Ecto neural progenitor cell (in vitro differentiated cells): ENCODE data around the gene UVSSA.
"Not testable (repeated sequence)": the region's sequence is repeated elsewhere in the genome, so short reads cannot be mapped to it uniquely, and the experiment has no call there.

Experiments used
- DNase-seq: peaks from one replicate; pipeline ENCODE4 v3.0.0-alpha.2; 2018; ENCODE audit warnings: low spot score

Gene UVSSA

DNA sequence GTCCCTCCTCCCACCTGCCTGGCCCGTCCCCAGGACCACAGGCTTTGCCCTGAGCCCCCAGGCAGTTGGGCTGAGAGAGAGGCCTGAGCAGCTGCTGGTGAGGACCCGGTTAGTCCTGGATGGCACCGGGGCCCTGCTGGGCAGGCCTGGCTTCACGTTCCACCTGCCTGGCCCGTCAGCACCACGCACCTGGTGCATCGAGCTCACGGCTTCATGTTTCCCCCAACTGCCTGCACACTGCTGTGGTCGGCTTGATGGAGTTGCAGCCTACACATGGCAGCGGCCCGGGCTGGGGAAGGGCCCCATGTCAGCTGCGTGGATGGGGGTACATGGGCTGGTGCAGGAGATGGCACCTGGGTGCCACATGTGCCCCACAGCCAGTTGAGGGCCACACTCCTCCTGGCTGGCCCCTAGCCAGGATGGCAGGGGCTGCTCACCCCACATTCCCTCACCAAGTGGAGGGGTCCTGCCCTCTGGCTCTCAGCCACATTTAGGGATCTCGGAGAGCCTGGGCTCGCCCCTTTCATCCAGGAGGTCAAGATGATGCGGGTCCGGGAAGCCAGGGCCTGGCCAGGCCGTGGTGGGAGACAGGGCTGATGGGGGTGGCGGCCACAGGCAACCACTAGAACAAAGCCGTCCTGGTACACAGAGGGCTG, 30.7 kb downstream of the UVSSA start:
- DNase-seq: no peak

DNA sequence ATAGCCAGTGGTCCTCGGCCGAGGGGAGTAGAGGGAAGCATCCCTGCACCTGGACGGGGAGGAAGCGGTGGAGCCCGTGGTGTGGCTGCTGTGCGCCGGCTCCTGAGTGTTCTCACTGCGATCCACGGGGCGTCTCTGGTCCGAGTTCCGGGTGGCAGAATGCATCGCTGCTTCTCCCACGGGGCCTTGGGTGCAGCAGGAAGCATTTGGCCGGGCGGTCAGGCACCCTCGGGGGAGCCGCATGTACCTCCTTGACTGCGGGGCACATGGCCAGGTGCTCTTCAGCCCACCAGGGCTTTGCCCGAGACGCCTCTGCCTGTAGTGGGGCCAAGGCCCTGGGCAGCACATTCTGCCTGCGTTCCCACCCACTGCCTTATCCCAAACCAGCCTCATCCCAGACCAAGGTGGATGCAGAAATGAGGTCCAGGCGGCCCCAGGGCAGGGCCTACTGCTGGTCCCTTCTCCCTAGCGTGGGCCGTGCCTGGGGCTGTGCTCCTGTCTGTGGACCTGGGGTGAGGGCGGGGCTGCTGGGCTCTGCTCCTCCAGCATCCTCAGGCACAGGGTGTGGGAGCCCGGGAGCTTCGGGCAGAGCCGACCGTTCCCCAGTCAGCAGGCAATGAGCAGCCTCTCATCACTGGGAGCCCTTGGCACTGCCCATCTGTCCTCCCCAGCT, 31.7 kb downstream of the UVSSA start:
- no peak for DNase-seq

DNA sequence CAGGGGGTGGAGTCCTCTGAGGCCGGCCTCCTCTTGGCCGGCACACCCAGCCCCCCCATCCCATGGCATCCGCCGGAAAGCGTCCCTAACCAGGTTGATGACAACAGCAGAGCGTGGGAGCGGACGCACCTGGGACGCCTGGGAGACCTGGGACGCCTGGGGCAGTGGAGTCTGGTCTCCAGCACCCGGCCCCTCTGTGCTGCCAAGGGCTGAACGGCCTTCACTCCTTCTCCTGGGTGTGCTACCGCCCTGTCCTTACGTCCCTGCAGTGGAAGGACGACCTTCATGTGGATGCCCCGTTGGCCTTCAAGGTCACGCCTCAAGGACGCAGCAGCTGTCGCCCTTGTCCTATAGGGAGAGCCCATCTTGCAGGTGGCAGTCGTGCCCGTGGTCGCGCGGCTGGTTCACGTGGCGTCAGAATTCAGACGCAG, 32.4 kb downstream of the UVSSA start:
- DNase-seq: no peak

DNA sequence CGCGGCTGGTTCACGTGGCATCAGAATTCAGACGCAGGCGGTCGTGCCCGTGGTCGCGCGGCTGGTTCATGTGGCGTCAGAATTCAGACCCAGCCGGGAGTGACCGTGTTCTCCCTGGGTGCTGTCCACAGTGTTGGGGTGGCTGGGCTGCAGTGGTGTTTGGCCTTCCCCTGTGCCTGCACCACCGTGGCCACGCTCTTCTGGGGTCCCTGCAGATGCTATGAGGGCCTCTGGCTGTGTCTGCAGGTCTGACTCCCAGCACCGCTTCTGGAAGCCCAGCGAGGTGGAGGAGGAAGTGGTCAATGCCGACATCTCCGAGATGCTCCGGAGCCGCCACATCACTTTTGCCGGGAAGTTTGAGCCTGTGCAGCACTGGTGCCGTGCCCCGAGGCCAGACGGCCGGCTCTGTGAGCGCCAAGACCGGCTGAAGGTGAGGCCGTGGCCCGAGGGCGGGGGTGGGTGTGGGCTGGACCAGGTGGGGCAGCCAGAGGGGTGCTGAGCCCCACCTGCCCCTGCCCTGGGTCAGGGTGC, 32.9 kb downstream of the UVSSA start:
- no peak for DNase-seq

DNA sequence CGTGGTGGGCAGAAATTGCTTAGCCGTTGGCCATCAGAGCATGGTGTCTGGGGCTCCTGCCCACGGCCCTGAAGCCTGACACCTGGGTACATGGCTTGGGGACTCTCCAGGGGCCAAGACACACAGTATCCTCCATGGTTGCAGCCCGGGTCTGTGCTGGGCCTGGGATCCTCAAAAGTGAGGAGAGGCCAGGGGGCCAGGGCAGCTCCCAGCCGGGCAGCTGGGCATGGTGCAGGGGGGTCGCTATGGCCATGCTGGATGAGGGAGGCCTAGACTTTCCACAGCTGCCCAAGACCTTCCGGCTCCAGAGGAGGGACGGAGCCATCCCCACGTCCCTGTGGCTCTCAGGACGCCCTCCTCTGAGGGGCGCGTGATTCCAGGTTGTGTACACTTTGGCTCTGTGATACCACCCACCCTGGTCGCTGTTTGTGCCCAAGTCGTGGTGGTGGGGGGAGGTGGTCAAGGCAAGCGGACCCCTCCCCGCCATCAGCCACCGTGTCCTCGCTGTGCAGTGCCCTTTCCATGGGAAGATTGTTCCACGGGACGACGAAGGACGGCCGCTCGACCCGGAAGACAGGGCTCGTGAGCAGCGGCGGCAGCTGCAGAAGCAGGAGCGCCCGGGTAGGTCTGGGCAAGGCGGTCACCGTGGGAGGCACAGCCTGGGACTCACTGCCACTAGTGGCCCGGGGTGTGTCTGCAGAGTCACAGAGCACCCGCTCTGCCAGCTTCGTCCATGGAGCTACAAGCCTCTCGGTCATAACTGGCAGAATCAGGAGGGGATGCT, 33.6 kb downstream of the UVSSA start:
- DNase-seq: no peak

DNA sequence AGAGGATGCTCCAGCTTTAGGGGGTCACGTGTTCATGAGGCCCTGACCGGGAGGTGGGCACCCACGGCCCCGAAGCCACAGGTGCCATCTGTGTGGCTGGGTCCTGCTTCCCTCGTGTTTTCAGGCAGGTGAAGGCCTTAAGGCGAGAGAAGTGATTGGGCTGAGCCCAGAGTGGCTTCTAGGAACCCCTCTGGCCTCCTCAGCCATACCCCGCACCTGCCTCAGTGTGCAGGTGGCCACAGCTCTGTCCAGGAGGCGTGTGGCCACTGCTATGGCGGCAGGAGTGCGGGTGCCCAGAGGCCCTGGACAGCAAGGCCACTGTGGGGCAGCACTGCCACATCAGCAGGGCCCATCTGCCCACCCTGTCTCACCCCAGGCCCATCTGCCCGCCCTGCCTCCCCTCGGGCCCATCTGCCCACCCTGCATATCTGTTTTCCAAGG, 34.2 kb downstream of the UVSSA start:
- DNase-seq: no peak

DNA sequence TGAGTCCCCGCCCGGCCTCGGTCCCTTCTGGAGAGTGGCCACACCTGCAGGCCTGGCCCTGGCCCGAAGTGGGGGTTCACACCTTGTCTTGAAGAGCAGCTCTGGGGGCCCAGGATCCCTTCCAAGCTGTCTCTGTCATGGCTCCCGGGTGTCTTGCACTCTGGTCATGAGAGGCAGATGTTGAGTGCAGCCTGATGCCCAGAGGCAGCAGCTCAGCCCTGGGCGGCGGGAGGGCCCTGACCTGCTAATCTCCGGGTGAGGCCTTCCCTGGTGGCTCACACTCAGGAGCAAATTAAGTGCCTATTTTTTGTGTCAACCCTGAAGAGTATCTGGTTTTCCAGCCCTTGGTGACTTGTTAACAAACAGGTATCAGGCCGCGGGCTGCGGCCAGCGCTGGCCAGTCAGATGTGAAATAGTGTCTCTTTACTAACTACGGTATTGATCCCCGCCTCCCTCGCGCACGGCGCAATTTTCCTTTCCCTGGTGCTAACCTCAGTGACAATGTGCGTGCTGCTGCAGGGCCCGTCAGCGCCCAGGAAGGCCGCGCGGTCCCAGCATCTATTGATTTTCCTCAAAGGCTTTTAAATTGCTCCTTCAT, 35.0 kb downstream of the UVSSA start:
- no peak for DNase-seq

DNA sequence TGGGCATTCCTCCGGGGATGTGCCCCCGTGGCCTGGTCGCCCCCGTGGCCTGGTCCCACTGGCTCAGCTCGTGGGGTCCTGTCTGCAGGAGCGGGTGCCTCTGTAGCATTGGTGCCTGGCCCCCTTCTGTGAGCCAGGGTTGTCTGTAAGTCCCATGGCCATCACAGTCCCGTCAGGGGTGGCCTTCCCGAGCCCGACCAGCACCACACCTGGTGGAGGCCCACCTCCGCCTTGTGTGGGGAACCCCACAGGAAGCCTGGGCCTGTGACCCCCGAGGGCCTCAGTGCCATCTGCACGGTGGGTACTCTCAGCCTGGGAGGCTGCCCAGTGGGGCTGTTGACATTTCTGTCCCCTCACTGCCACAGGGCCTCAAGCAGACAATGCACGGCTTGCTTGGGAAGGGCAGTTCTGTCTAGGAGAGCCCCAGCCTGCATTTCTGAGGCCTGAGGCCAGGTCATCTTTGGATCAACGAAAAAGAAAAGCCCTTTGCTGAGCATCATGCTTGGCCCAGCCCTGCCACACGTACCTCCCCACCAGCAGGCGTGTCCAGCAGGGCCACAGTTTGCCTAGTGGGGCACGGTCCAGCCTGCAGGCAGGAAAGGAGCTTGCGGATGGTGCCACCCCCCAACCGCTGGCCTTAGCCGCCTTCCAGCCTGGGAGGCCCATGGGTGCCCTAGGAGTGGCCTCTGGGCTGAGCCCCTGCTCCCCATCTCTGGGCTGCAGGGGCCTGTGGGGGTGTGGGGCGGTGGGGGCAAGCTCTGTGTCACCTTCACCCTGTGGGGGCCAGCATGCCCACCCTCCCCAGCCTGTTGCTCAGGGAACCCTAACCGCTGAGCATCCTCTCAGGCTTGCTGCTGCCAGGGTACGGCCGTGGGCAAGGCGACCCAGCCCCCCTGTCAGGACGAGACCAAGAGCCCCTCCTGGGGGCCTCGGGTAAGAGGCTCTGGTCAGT, 36.0 kb downstream of the UVSSA start:
- DNase-seq: no peak

DNA sequence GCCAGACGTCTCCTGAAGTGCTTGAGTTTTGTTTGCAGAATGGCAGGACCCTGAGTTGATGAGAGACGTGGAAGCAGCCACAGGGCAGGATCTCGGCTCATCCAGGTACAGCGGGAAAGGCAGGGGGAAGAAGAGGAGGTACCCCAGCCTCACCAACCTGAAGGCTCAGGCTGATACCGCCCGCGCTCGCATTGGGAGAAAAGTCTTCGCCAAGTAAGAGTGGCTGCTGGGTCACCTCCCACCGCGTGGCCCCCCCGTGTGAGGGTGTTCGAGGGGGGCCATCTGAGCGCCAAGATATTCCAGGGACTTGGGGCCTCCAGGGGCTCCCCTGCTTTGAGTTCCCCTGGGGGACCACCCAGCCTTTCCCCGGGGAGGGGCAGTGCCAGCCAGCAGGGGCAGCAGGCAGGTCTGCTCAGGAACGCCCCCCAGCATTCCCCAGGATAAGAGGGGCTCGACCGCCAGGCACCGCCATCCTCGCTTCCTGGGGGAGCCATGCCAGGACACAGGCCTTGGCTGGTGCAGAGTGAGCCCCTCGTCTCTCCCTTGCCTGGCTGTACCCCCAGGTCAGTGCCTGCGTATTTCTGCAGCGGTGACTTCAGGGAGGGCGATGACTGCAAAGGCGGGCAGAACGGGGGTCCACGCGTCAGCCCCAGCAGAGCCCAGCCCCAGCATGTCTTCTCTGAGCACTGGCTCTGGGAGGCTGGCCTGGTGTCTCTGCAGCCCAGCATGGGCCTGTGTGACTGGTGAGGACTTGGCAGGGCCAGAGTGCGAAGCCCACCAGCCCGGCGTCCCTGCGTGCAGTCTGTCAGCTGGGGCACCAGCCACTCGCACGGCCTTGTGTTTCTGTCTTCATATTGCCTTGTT, 37.0 kb downstream of the UVSSA start:
- DNase-seq: no peak

DNA sequence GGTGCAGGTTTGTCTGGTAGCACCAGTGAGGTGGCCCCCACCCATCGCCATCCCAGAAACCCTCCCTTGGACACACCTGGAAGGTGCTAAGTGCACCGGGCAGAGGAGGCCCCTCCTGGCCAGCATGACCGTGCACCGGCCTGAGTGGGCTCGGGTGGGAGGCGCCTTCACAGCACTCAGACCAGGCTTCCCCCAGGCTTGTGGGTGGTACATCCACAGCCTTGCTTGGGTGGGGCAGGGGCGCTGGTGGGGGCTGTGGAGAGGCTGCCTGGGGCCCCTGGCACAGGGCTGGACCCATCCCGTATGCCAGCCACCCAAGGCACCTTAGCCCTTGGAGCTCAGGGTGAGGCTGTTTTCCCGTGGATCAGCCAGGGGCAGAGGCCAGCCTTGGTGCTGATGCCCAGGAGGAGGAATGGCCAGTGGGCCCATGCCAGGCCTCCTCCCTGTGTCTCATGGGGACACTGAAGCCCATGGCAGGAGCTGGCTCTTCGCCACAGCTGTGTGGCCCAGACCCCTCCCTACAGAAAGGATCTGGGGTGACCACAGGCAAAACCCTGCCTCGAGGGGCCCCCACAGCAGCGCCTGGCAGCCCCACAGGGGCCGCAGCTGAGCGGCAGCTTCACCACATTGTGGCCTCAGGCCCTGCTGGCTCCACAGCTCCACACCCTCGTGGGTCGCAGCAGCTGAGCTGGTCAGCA, 37.8 kb downstream of the UVSSA start:
- DNase-seq: no peak

DNA sequence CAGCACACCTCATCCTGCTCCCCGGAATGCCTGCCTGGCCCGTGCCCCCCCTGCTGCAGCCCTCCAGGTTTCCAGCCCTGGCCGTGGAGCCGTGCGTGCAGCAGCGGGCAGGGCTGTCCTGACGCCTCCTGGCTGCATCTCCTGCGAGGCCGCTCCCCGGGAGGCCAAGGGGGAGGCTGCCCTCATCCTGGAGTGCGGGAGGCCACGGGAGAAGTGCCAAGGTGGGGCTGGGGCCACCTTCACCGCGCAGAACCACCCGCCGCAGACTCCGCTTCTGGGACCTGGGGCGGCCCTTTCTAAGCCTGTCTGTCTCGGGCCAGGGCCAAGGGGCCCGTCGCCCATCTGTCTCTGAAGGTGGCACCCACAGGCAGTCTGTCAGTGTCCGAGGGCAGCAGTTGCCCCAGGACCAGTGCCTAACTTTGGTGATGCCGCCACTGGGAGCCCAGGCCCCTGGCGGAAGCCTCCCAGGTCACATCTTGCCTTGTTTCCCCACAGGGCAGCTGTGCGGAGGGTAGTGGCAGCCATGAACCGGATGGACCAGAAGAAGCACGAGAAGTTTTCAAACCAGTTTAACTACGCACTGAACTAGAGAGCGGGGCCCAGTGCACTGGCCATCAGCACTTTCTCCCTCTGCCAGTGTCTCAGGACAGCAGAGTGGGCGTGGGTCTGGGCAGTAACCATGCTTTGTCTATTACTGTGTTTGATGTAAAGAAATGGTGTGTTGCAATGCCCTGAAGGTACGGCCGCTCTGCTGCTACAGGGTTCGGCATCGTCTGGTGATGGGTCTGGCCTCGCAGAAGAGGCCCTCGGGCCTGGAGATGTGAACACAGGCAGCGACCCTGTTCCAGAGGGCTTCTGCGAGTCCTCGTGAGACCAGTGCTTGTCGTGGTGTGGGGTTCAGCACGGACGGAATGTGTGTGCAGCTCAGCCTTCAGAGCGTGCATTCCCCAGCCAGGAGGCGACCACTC, 38.6 kb downstream of the UVSSA start:
- no peak for DNase-seq

DNA sequence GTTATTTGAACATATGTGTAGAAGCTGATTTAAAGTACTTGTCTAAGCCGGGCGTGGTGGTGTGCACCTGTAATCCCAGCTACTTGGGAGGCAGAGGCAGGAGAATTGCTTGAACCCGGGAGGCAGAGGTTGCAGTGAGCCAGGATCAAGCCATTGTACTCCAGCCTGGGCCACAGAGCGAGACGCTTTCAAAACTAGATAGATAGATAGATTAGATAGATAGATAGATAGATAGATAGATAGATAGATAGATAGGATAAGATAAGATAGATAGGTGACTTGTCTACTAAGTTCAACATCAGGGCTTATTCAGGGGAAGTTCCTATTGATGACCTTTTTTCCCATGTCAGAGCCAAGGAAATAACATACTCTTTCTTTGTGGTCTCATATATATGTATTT, 46.4 kb downstream of the UVSSA start:
- DNase-seq: not testable (repeated sequence)

DNA sequence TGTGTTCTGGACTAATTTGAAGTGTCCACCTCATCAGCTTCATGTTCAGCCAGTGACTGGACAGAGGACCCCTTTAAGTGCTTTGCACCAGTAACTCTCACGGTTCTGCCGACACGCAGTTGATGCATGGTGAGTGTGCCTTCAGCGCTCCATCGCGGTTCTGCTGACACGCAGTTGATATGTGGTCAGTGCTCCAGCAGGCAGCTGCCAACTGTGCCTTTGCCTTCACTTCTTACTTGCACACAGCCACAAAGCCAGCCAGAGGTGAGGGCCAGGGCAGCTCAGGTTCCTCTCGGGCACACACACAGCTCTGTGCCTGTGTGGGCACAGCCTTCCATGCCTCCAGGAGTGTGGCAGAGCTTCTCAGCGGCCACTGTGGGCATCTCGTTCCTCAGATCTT, 46.9 kb downstream of the UVSSA start:
- DNase-seq: no peak

DNA sequence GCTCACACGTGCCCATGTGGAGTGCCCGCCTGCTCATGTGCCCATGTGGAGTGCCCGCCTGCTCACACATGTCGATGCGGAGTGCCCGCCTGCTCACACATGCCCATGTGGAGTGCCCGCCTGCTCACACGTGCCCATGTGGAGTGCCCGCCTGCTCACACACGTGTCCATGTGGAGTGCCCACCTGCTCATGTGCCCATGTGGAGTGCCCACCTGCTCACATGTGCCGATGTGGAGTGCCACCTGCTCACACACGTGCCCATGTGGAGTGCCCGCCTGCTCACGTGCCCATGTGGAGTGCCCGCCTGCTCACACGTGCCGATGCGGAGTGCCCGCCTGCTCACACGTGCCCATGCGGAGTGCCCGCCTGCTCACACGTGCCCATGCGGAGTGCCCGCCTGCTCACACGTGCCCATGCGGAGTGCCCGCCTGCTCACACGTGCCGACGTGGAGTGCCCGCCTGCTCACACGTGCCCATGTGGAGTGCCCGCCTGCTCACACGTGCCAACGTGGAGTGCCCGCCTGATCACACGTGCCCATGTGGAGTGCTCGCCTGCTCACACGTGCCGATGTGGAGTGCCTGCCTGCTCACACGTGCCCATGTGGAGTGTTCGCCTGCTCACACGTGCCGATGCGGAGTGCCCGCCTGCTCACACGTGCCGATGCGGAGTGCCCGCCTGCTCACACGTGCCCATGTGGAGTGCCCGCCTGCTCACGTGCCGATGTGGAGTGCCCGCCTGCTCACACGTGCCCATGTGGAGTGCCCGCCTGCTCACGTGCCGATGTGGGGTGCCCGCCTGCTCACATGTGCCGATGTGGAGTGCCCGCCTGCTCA, 47.8 kb downstream of the UVSSA start:
- DNase-seq: not testable (repeated sequence)

DNA sequence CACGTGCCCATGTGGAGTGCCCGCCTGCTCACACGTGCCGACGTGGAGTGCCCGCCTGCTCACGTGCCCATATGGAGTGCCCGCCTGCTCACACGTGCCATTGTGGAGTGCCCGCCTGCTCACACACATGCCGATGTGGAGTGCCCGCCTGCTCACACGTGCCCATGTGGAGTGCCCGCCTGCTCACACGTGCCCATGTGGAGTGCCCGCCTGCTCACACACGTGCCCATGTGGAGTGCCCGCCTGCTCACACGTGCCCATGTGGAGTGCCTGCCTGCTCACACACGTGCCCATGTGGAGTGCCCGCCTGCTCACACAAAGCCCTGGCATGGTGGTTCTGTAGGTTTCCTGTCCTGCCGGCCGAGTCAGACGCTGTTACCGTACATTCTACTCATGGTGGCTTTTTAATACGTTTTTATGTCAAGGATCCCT, 48.4 kb downstream of the UVSSA start:
- DNase-seq: not testable (repeated sequence)

DNA sequence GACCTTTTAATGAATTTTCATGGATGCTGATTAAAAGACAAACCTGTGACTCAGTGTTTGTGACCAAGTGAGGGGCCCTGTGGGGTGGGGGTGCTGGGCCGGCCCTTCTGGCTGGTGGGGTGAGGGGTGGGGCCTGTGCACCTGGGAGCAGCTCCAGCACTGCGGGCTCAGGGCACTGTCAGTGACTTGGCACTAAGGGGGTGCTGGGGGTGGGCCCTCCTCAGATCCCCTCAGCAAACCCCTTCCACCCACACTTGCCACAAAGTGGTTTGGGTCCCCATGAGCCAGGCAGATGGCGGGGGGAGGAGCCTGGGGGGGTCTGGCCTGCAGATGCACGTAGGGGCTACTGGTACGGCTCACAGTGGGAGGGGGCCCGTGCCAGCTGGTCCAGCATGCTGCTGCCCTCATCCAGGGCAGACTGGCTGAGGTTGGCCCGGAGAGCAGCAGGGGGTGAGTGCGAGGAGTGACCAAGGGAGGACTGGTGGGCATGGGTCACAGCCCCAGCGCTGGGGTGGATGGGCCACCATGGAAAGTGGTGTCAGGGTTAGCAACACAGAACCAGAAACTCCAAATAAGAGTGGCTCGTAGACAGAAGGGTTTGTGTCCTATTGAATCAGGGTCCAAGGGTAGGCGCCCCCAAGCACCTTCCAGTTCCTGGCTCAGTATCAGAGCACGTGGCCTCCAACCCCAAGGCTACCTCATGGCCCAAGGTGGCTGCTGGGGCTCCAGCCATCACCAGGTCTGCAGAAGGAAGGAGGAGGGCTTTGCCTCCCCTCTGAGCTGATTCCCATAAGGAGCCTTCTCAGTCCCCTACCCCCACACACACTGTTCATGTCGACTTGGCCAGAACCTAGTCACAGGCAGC, 49.2 kb downstream of the UVSSA start:
- DNase-seq: no peak
